COLO668 (cell line): ENCODE measurements around the gene CACNA1C.

ENCODE experiments used
- DNase-seq: peaks from one replicate; lab custom pipeline; 2025; ENCODE audit not compliant: unreplicated experiment; lab: John Stamatoyannopoulos, UW

CACNA1C gene

DNA sequence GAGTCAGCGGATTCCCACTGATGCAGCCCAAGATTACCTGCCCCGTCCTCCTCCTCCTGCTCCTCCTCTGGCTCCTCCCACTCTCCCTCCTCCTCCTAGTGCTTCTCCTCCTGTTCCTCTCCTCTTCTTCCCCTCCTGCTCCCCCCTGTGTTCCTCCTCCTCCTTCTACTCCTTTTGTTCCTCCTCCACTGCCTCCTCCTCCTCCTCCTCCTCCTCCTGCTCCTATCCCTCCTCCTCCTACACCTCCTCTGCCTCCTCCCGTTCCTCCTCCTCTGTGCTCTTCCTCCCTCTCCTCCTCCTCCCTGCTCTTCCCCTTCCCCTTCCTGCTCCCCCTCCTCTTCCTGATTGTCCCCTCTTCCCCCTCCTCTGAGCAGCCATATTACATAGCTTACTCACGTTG is 141.3 kb downstream of the CACNA1C start:
- DNase-seq: no peak

DNA sequence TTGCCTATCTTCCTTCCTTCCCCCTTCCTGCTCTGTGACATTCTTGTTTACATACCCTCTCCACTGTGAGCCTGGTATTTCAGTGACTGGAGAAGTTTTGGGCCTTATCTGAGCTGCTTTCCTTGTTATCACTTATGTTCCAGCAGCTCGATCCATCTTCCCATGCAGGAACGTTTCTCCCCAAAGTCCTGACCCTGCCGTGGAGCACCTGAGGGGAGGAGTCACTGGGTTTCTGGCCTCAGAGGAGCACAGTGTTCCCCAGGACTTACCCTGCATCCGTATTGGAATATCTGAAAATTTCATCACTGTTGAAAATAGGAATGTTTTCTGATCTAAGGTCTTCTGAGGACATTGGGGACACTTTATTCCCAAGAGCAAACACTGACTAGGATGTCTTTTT is 141.8 kb downstream of the CACNA1C start:
- no peak for DNase-seq

DNA sequence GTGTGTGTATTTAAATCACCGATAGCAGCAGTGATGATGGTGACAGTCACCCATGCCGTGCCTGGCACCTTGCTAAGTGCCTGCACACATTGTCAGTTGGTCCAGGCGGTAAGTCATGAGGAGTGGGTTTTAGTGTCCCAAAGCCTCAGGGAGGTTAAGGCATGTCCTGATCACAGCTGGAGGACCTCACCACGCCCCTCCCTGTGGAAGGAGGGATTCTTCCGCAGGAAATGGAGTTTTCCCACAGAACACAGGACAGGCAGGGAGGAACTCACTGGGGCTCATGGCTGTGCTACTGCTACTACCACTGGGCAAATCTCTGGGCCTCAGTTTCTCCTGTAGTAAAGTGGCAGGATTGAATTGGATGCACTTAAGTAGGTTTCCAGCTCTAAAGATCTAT is 142.3 kb downstream of the CACNA1C start:
- DNase-seq: no peak

DNA sequence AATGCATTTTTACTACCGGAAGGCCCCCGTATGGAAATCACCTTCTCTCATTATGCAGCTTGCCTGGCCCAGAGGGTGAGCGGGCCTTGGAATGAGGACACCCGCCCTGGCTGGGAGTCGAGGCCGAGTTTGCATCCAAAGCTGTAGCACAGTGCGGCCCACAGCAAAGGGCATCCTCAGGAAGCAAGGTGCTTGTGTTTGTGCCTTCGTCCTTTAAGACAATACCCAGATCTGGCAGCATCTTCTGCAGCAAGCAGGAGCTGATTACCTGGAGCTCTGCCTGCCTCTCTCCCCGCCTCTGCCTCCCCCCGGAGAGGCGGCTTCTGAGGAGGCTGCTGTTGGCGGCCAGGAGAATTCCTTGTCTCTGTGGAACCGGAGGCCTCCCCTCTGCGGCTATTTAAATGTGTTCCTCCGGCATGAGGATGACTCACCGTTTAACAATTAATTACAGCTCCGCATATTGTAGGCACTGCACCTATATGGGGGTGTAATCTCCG is 145.3 kb downstream of the CACNA1C start:
- no peak for DNase-seq

DNA sequence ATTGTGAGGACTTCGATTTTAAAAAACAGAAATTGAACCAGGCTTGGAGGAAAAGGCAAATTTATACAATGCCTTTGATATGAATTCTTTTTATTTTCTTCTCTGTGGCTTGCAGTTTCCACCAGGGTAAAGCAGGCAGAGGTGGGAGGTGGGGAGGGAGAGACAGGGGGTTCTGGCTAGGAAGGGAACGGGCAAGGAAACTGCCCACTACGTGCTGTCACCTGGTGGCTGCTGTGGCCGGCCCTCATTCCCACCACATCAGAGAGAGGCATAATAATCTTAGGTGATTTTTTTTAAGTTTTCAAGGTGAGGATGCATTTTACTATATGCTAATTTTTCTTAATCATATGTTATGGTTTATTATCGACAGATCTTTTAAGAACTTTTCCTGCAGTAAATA is 145.8 kb downstream of the CACNA1C start:
- DNase-seq: no peak

DNA sequence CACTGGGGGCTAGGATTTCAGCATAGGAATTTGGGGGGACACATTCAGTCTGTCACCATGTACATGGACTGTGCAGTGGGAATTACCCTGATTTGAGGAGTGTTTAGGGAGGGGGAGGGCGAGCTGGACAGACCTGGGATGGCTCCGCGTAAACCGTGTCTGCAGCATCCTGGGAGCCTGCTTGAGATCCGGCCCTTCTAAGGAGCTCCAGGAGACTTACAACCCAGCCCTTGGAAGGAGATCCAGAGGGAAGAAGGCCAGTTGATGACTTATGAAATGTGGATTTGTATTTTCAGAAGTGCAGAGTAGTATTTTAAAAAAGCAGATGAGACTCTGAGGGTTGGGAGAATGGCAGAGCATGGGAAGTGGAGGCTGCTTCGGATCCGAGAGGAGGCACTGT is 153.2 kb downstream of the CACNA1C start:
- DNase-seq: no peak

DNA sequence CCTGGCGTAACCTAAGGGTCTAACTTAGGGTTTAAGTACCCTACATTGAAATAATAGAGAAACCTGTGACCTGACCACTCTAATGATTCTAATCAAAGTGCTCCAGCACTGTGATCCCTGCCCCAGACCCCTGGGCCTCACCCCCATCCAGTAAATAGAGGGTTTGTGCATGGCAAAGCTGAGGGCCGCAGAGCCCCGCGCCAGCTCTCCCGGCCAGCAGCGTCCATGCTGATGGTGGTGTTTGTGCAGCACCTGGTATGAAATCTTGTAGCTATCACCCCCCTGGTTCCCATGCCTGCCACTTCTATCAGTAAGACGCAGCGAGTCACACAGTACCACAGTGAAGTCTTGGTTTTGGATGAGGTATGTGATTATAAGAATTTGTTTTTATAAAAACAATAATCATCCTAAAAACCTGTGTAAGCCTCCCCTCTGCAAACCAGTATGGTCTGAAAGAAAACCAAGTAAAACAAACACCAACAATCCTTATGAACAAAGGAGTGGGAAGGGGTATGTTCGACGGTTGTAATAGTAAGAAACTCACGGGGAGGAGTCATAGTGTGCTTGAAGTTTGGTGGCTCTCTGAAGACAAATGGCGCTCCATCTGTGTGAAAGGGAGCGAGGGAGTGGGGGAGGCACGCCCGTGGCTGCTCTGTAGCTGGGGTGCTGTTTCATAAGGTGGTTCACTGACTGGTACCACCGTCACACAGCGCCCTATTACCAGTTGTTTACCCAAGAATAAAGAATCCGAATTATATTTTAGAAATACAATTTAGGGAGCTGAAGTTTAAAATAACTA is 156.2 kb downstream of the CACNA1C start:
- DNase-seq: no peak

DNA sequence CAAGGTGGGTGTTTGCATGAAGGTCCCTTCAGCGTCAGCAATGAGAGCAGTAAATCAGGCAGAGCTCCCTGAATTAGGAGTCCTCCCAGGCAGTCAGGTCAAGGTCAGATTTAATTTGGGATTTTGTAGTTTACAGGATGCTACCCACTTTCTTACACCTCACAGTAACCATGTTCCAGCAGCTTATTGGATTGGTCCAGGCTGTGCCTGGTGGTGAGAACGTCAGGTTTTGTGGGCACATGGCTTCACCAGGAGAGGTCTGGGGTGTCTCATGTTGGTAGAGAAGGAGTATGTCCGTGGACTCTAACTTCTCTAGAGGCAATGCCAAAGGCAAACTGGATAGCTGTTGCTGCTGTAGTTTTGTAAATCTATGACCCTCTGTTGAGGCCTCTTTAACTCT is 158.3 kb downstream of the CACNA1C start:
- no peak for DNase-seq

DNA sequence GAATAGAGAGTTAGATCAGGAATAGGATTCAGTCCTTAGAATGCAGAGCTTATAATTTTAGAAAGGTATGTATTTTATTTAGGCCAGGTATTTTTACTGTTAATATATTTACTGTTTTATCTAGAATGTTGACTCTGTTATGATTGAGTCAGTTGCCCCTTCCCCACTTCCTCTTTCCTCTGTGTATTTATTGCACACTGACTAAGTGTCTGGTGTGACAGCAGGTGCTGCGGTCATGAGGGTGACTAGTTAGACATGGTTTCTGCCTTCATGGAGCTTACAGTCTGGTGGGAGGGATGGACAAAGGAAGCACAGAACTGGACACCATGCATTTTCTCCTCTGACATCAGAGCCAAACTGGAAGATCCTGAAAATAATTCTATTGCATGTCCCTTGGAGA is 159.8 kb downstream of the CACNA1C start:
- no peak for DNase-seq

DNA sequence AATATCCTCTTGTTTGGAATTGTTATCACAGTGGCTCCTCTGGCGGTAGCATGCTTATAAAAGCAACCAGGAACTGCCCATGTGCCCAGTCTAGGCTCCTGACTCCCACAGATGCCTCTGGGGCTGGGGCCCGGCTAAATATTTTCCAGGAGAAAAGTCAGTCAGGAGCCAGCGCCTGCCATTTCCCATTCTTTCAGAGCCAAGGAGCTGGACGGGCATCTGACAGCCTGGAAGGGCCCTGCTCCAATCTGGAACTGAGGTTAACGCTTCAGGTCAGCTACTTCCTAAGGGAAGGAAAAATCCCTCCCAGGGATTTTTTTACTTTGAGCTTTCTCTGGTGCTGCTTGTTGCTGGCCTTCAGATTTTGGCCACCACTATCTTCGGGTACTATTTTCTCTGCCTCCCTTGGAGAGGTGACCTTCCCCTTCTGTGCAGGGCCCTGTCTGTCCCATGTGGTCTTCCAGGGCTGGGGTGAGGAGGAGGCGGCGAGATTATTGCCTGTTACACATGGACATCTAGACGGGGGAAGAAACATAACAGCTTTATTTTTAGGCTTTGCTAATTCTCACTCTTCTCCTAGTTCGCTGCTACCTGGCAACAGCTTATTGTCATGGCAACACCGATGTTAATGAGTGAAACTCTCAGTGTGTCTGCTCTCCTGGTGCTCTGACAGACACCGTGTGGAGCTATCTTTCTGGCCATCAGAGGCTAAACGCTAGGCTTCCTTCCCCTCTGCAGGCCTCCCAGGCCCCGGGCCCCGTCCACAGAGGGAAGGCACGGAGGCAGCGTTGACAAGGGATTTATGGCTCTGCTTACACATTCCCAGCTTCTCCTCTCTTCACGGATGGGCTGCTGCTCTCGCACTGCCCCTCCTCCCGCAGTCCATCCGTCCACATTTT is 160.4 kb downstream of the CACNA1C start:
- no peak for DNase-seq

DNA sequence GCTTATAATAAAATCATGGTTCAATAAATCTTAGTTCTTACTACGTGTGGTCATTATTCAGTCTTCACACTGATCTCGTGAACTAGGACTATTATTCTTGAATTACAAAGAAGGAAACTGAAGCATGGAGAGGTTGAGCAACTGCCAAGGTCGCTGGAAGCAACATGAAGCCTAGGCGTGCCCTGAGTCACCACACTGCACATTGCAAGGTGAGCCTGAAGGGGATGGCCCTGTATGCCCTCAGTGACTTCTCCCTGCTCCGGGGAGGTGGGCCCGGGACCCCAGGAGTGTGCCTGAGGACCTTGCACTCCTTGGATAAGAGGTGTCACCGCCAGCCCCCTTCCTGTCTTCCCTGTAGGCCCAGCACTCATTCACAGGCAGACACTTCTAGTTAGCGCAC is 161.6 kb downstream of the CACNA1C start:
- no peak for DNase-seq

DNA sequence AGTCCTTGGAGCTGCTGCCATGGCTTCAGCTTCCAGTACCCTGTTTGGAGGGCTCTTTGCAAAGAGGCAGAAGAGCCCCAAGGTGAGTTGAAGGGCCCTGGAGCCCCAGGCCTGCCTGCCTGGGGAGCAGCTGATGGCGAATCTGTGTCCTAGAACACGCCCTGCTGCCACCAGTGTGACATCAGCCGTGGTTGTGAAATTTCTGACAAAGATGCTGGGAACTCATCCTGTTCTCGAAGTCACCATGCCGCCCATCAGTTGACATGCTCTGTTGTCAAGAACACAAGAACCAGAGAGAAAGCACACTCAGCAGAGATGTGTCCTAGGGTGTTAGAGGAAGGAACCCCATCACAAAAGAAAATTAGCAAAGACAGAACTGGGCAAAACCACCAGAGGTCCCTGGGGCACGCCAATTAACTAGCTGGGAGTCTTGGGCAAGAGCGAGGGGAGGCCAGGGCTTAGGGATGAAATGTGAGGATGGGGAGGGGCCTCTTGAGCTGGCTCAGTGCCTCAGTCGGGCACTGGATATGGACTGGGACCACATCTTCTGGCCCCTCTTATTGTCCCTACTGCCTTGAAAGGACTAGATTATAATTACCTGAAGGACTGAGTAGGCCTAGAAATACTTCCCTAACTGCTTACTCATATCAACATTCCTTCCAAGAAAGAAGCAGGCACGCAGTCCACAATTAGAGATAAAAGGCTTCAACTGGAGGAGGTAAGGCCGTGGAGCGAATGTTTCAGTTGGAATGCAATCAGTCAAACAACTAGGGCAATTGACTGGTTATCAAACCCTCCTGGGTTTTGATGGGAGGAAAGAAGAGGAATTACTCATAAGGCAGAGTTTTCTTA is 163.1 kb downstream of the CACNA1C start:
- DNase-seq: no peak

DNA sequence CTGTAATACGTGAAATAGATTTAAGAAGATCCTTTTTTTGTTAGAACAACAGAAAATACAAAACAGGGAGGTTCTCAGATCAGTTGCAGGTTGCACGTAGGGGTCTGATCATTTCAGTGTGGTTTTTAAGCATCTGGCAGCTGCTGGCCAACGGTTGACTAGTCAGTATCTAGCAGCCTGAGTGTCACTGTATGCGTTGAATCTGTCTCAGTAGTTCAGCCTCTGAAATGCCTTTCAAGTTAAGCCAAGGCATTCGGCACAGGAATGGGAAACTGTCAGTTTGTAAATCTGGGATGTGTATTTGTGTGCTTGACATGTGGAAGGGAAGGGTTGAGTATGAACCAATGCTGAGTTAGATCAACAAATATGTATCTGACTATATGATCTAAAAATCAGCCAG is 165.9 kb downstream of the CACNA1C start:
- no peak for DNase-seq

DNA sequence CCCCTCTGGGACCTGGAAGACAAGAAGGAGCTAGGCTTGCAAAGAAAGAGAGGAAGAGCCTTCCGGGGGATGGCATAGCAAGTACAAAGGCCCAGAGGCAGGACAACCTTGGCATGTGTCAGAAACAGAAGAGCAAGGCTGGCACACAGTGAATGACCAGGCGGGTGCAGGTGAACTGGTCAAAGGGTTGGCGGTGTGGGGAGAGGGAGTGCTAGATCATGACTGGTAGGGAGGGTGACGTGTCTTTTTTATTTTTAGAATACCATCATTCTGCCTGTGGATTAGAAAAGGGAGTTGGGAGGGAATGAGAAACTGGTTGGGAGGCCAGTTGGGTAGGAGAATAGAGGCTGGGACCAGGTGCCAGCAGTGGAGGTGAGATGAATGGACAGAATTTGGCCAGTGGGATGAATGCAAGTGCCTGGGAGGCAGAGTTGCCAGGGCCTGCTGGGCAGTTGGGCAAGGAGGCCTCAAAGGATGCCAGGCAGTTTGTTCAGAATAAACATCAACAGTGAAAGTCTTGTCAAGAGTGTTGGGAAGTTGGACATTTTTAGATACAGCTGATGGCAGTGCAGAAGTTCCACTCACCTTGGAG is 168.3 kb downstream of the CACNA1C start:
- DNase-seq: no peak

DNA sequence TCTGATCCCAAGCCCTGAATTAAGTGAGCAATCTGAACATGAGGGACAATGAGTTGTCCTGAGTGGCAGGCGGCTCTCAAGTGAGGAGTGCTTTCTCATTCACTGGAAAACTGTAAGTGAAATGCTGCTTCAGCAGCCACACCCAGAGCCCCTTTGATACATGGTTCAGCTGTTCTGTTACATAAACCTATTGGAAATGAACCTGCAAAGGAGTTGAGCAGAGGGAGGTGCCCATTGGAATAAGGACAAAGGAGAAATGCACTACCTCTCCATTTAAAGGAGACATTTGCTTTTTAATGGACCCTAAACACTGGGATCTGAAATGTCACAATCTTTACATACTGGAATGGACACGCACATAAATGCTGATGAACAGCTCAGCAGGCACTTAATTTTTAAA is 169.9 kb downstream of the CACNA1C start:
- no peak for DNase-seq

DNA sequence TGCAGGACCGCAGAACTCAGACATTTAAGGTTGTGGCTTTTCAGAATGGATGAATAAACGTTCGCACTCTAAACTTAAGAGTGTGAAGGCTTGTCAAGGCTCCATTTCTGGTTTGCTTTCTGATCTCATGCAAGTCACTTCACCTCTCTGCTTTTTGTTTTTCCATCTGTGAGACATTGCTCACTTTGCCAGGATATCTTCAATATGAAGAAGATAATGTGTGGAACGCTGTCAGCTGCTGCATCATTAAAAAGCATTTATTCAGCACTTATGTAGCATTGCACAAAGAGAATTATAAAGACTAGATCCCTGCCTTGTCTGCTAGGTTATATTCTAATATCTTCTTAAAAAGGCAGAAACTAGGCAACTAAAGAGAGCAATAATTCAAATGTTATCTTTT is 172.2 kb downstream of the CACNA1C start:
- no peak for DNase-seq

DNA sequence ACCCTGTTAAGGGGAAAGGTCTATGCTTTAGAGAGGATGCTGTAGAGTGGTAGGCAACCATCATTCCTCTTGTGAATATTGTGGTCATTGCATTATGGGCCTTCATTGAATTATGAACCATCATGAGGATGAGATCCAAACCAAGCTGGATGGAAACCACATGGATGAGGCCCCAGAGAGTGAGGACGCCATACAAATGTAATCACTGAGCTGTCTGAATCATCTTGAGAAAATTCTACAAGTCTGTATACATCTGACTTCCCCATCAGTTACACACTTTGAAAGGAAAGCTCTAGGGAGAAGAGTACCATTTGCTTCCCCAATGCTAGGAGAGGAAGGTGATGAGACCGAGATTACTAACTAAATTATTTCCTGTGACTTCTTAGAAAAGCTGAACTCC is 172.9 kb downstream of the CACNA1C start:
- DNase-seq: no peak

DNA sequence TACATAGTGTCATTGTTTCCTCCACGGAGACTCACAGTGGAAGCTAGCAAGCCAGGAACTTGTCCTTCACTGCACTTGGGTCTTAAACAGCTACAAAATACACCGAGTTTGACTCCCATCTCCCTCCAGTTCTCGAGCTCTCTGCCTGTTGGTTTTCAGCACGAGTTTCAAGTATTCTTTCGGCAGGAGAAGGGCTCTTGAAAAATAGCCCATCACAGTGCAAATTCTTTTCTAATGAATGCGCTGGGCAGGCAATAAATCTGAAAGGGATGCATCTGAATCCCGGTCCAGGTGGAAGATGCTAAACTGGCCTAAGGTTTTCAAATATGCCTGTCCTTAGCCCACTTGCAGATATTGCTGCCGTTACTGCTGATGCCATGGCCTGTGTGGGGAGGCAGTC is 173.9 kb downstream of the CACNA1C start:
- DNase-seq: no peak

DNA sequence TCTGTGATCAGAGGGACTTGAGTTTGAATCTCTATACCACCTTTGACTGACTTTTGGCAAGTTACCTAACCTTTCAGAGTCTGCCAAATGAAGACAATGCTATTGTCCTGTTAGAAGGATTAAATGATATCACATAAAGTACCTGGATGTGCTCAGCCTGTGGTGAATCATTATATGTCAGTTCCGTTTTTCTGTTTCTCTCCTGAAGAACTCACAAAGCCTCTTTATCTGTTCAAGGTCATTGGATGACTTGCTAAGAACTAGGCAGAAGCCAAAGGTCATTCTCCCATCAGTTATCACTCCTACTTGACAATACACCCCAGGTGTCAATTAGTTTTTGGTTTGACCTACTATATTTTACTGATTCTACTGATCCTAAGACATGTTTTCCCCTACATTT is 174.6 kb downstream of the CACNA1C start:
- DNase-seq: no peak

DNA sequence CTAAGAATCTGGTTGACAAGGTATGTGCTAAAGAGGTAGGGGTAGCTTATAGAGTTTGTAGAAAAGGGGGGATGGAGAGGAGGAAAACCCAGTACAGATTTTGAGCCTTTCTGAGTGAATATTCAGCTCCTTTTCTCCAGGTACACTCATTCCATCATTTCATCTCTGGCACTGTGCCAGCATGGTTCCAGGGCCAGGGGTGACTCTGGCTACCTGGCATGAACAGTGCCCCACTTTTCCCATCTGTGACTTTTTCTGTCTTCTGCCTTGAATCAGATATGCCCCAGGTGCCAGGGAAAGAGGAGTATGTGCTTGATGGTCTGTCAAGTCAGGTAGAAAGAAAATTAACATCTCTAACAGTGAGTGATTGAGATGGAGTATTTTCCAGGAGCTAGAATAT is 175.7 kb downstream of the CACNA1C start:
- DNase-seq: no peak
